ENCODE results near the gene PROM1.

The PROM1 gene

DNA sequence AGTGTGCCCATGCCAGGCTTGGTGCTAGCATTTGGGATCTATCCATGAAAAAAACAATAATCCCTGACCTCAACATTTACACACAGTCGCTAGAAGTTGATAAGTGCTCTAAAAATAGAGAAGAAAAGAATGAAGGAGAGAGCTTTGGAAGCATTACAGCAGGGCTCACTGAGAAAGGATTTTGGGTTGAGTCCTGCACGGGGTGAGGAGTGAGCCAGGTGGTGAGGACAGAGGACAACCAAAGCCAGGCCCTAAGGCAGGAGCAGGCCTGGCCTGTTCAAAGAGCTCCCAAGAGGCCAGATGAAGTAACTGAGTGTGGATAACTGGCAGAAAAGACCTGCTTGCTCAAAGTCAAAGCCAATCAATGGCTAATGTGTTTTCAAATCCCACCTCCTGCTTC, 20.7 kb upstream of the PROM1 start:
- no peak for DNase-seq

DNA sequence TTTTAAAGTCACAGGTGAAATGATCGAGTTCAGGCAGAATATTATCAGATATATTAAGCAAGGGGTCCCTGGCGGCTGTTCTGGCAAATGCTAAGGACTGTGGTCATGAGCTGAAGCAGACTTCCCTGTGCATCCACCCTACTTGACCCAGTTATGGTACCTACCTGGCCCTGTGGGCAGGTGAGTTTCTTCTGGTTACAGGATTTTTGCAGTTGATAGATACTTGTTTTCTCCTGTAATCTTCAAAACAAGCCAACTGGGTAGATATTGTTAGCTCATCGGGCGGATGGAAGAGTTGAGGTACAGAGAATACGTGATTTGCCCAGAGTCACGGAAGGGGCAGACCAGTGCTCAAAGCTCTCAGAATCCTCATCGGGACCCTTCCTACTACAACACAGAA, 18.5 kb upstream of the PROM1 start:
- DNase-seq: no peak

DNA sequence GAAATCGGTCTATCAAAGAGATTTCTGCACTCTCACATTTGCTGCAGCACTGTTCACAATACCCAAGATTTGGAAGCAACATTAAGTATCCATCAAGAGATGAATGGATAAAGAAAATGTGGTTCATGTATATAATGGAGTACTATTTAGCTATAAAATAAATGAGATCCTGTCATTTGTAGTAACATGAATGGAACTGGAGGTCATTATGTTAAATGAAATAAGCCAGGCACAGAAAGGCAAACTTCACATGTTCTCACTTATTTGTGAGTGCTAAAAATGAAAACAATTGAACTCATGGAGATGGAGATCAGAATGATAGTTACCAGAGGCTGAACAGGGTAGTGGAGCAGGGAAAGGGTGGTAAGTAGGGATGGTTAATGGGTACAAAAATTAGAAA, 17.0 kb upstream of the PROM1 start:
- no peak for DNase-seq

DNA sequence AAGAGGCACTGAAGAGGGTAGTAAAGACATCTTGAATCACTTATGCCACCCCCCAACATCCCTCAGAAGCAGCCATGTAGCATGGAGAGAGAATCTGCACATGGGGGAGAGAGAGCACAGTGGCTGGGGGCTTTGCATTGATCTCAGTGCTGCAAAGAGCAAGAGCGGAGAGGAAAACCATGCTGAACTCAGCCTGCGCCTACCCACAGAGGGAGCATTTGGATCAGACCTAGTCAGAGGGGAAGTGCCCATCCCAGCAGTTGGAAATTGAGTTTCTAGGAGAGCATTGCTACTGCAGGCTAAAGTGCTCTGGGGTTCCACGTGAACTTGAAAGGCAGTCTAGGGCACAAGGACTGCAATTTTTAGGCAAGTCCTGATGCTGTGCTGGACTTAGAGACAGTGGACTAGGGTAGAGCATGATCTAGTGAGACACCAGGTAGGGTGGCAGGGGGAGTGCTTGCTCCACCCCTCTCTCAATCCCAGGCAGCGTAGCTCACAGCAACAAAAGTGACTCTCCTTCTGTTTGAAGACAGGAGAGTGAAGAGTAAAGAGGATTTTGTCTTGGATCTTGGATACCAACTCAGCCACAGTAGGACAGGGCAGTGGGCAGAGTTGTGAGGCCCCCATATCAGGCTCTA, 9.0 kb upstream of the PROM1 start:
- DNase-seq: no peak

DNA sequence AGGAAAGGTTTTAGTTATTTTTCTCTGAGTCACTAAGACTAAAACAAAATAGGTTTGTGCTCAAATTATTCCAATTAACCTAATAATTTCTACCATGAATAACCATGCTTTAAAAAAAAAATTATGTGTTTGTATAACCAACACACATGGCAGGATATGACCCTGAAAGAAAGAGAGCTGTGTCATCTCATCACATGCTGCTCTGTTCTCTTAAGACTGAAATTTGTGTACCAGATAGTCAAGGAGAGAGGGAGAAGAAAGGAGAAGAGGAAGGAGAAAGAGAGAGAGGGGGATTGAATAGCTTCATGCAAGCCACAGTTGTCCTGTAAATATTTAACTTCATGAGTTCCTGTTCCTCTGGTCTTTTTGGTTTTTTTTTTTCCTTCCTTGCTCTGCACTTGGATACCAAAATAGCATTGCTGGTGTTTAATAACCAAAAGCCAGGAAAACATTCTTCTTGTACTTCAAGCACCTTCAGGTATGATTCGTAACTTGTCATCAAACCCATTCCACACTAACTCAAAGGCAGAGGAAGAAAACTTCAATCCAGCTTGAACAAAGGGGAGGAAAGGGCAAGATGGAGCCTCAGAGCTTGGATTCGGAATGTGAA, 6.4 kb upstream of the PROM1 start:
- no peak for DNase-seq

DNA sequence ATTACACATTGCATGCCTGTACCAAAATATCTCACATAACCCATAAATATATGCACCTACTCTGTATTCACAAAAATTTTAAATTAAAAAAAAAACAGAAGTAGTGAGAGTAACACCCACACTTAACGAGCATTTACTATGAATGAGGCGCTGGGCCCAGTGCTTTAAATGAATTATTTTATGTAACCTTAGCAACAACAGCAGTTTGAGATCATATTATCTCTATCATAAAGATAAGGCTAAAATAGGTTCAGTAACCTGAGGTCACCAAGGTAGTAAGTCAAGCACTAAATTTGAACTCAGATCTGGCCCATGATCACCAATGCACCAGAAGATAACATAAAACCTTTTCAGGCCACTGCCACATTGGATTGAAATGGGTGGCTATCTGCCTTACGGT, 5.3 kb upstream of the PROM1 start:
- DNase-seq: no peak

DNA sequence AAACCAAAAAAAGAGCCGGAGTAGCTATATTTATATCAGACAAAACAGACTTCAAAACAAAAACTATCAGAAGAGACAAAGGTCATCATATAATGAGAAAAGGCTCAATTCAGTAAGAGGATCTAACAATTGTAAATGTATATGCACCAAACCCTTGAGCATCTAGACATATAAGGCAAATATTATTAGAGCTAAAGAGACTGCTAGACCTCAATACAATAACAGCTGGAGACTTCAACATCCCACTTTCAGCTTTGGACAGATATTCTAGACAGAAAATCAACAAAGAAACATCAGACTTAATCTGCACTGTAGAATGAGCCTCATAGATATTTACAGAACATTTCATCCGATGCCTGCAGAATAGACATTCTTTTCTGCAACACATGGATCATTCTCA, 4.8 kb upstream of the PROM1 start:
- DNase-seq: no peak

DNA sequence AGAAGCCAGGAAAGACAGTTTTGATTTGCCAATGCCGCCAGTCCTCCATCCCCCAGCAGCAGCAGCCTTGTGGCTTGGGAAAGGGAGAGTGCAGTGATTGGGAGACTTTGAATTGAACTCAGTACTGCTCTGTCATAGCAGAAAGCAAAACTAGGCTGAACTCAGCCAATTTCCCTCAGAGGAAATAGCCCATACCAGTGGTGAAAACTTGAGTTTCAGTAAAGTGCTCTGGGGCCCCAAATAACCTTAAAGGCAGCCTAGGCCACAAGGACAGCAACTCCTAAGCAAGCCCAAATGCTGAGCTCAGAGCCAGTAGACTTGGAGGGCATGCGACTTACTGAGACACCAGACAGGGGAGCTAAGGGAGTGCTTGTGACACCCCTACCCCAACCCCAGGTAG, 2.0 kb upstream of the PROM1 start:
- no peak for DNase-seq

DNA sequence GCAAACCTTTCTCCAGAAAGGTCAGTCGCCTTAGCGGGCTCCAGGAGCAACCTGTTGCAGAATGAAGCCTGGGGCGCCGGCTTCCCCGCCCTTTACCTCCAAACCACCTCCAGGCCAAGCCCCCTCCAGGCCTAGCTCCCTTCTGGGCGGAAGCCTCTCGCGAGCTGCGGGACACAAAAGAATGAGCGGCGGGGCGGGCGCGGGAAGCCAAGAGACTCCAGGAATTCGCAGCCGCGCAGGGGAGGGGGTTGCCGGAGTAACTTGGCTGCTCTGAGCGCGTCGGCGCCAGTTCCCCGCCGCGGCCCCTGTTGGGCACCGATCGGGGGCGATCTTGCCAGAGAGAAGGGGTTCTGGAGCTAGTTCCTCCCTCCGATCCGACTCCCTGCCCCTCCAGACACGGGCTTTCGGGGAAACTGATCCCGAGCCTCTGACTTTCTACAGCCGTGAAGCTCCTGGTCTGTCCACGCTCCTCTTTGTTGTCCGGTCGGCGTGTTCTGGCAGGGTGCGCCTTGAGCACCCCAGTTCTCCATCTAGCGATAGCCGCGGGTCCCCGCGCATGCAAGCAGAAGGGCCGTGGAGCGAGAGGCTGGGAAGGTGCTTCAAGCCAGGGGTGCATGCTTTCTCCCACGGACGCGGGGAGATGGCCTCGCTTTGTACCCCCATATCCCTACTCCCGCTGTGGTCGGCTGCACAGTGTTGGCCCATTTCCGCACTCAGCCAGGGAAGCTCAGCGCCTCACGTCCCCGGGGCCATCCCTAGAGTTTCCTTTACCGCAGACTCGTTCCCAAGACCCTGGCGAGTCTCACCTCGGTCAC, 1.2 kb downstream of the PROM1 start:
- DNase-seq: no peak

DNA sequence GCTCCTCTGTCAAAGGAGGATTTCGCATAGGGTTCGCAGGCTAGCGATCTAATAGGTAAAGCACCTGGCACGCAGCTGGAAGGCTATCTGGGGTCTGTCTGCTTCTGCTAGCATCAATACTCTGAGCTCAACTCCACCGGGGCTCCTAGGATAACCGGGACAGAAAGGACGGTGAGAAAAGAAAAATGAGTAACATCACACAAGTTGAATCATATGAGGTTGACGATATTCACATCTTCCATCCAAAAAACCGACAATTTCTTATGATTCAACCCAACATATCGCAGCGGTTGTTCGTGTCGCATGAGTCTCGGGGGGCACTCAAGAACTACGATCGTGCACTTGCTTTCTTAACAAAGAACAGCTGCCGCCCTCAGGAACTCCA, 1.8 kb downstream of the PROM1 start:
- no peak for DNase-seq

DNA sequence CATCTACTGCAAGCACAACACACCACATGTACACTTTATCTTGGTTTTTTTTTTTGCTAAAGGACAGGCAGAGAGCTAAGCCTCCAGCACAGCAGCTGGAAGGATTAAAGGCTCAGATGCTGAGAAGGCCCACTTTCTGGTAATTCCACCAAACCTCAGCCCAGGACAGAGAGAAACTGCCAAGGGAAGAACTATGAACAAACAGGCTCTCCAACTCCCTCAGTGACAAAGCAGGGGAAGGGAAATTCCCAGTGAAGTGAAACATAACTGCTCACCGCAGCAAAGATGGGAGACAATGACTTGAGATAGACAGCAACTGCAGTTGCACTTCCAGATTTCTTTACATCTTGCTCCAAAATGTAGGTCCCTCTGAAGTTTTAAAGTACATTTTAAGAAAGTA, 4.8 kb downstream of the PROM1 start:
- no peak for DNase-seq

DNA sequence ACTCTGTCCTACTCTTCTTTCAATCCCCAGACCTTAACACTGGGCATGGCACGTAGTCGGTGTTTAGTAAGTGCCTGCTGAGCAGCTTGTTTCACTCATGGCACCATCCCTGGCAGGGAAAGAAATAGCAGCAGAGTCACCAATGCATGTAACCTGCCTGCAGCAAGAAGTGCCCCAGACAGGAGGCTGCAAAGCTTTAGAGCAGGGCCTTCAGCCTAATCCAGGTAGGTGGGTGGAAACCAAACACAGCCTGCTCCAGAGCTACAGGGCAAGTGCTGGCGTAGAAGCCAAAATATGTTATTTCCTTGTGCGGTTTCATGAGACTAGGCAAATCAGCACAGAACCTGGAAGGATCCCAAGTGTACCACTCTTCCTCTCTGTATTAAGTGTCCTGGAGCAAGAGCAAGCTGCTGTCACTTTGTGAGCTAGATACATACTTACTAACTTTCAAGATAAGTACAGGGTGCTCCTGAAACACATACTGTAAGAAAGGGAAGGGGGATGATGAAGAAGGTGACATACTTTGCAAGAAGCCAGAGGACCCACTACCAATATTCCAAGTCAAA, 5.5 kb downstream of the PROM1 start:
- DNase-seq: no peak

DNA sequence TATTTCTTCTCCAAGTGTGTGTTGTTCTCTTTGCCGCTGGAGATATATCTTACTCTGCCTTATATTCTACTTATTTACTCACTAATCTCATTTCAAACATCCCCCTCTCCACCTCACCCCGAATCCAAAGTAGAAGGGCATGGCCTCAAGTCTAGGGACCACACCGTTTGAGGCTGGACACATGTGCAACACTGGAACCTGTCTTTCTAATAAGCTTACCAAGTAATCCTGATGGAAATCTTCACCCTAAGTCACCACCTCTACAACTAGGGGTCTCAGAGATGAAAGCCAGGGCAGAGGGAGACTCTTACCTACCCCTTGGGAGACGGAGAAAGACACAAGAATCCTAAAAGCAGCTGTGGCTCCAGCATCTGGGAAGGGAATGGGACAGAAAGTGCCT, 6.0 kb downstream of the PROM1 start:
- no peak for DNase-seq

DNA sequence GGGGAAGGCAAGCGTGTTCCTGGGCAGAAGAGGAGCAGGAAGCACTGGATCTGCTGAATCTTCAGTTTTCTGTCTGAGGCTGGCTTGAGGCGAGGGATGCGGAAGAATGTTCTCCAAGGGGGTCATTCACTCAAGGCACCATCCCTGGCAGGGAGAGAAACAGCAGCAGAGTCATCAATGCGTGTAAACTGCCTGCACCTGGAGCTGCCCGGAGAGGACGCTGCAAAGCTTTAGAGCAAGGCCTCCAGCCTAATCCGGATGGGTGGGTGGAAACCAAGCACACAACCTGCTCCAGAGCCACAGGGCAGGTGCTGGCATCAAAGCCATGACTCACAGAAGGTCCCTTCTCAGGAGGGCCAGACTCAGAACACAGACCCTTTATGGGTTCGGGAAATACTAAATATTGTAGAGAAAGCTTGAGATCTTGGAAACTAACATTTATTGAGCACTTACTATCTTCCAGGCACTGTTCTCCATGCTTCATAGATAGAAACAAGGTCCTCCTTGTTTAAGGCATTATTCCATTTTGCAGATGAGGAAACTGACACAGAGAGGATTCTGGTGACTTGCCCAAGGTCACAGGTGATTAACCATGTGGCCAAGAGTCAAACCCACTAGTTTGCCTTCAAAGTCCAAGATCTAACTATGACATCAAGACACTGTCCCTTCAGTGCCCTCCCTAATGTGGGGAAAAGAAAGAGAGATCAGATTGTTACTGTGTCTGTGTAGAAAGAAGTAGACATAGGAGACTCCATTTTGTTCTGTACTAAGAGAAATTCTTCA, 7.7 kb downstream of the PROM1 start:
- no peak for DNase-seq

DNA sequence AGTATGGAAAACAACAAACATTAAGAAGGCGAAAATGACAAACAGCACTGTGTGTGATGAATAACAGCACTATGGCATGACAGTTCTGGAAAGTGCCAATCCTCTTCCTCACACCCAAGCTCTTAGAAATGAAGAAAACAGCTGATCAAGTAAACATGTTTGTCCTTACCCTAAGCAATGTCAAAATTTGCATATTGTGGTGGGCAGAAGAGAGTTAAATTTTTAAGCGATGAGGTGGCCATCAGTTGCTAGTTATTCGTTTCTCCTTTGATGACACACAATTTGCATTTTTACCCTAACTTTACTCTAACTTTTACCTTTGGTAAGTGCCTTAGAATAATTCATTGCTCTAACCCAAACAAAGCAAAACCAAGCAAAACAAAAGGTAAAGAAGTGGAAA, 8.8 kb downstream of the PROM1 start:
- DNase-seq: no peak

DNA sequence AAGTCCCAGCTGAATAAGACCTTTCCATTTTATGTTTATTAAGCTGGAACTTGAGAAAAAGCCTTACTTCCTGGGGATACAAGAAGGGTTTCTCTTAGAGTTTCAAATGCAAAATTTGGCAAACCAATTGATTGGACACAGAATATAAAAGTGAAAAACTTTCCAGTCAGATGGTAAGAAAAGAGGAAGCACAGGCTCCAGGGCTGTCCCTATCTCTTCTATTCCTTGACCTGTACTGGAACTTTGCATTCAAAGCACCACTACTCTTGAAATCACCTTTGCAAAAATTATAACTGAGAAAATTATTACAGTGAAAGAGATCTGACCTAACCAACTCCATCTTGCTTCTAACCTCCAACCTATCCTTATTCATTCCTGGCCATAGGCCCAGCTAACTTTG, 11.7 kb downstream of the PROM1 start:
- no peak for DNase-seq

DNA sequence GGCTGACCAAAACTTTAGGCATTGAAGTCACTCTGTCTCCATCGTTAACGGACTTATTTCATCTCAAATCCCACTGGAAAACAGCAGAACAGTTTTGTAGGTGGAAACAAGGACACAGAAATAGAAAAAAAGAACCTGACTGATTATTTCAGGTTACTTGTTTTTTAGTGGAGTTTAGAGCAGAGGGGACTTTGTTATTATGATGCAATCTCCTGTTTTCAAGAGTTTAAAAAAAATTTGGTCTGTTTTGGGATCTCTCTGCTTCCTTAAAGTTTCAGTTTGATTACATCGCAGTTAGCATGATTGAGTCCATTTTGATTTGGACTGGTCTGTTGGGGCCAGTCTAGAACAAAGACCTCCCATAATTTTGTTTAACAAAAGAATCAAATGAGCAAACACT, 13.6 kb downstream of the PROM1 start:
- DNase-seq: no peak

DNA sequence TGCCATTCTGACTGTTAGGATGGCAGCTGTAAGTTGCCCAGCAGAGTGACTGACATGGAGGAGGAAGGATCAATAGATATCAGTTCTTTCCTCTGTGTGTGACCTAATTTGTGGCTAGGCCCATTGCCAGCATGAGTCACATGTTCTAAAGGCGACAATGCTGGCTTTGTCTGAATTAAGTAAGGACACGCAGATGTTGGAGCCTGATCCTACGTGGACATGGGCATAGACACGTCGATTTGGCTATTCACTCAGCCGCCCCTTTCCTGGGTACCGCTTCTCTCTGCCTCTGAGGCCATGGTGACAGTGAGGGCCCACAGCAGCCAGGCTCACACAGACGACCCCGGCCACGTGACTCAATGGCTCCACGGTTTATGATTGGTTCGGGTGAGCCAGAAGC, 16.3 kb downstream of the PROM1 start:
- DNase-seq: no peak

DNA sequence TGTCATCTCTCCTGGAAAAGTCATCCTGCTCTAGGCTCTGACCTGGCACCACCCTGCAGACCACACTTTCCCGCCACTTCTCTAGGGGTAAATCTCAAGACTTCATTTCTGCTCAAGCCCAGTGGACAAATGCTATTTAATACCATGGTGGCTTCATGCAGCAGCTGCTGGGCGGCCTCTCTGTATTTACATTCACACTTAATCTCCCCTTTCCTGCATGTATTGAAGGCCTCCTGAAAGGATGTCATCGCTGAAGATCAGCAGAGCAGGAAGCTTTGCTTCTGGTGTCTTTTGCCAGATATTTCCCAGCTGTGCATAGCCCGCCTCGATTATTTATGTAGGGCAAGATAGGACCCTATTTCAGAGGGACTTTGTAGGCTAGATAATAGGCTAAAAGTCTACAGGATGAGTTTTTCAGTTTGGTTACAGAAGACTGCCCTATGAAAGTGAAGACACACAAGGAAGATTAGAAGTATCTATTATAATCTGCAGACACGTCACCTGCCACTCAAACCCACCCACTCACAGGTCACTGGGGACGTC, 17.2 kb downstream of the PROM1 start:
- DNase-seq: no peak

DNA sequence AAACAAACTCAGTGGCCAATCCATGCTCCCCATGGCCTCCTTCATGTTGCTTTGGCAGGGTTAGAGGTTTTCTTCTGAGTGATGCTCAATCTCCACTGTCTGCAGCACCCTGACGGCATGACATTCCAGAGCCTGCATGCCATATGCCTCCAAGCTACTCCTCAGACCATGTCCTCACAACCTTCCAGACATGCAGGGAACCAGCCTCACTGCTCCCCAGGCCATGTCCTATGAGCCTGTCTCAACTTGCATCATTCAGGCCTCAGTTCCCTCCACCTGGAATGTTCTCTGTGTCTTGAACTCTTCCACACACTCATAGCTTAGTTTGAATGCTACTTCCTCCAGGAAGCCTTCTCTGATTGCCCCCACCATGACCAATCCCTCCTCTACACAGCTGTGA, 18.8 kb downstream of the PROM1 start:
- DNase-seq: no peak

DNA sequence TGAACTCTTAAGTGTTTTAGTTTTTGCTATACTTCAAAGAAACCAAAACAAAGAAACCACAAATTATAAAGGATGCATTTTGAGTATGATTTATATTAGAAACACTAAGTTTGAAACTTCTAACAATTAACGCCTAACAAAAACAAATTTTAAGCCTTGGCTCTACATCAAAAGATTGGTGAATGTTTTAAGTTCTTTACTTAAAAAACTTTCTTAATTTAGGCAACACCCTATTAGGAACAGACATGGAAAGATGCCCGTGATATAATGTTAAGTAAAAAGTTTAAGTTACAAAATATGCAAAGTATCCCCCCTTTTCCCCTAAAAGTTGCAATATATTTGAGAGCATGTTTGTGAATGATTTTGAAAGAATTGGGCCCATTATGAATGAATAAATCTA, 21.2 kb downstream of the PROM1 start:
- DNase-seq: no peak

DNA sequence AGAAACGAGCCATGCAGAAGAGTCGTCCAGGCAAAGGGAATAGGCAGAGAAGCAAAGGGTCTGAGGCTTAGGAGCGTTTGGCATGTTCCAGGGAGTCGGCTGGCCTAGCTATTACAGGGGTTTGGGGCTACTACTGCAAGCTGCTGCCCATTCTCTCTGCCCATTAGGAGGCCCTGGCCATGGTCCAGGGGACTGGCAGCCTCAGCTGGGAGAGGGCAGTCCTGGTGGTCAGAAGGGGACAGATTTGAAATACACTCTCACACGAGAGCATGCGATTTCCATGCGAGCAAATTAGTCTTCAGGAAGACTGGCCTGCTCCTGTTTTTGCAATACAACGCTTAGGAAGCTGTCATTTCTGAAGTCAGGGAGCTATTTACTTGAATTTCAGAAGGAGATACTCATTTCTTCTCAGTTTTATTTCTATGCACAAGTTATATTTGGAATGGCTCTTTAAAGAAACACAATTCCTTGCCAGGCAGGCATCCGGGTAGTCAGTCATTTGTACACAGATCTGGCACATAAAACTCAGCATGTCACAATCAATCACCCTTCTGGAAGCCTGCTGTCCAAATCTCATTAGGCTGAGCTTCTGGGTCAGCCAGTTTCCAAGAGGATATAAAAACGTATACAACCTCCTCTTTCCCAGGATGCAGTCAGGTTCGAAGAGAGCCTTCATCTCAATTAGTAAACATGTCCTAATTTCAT, 27.0 kb downstream of the PROM1 start:
- no peak for DNase-seq

Measured in DMS 273 treated with DMSO at 0.1 percent for 48 hours (cell line).